ENCODE data around the gene SH3RF2. TPM values are rescaled to one million over a fixed set of nuclear protein-coding genes. Genes with fewer than 3 reads are reported as not detected.
"Not testable (repeated sequence)": the region's sequence is repeated elsewhere in the genome, so short reads cannot be mapped to it uniquely, and the experiment has no call there.

SH3RF2 gene
- total and polyA plus RNA-seq, 2 donors (not counting 3 experiments of a cell fraction or from before 2014, with no cell fraction given) = 0.54 to 0.84 TPM

- Histone ChIP-seq H3K27me3 (ENCODE audit: control insufficient read depth in 2 of 2, insufficient read depth in 2 of 2, low read length in 2 of 2) (peaks cover 3% of the 10 kb centered on the region in 2 experiments), H3K27ac (ENCODE audit: insufficient read depth, low read depth, low read length) (no peak overlapping the region), H3K9me1 (replicated peaks; ENCODE audit: control insufficient read depth, extremely low read depth, insufficient read depth, low read length) (no peaks in the 10 kb centered on the region), H3K9ac (replicated peaks; ENCODE audit: extremely low read depth, insufficient read depth, low read length) (no peak overlapping the region), H3K4me3 (replicated peaks in 1 of 3; ENCODE audit: insufficient read depth in 1 of 3, low read depth in 1 of 3, low read length in 3 of 3) (no peak overlapping the region), H2AFZ (ENCODE audit: low read depth, low read length) (no peak overlapping the region), H3K79me2 (ENCODE audit: control insufficient read depth, insufficient read depth, low read length) (no peaks in the 10 kb centered on the region), H3K4me1 (ENCODE audit: control insufficient read depth, extremely low read depth, insufficient read depth, low read length) (no peaks in the 10 kb centered on the region), H3K4me2 (ENCODE audit: insufficient read depth, low read length) (no peak overlapping the region), H3K9me3 (replicated peaks; ENCODE audit: control insufficient read depth, insufficient read depth, low read length) (no peaks in the 10 kb centered on the region), H4K20me1 (replicated peaks; ENCODE audit: control insufficient read depth, extremely low read depth, insufficient read depth, low read length) (no peaks in the 10 kb centered on the region), H3K36me3 (ENCODE audit: control insufficient read depth in 2 of 2, extremely low read depth in 1 of 2, insufficient read depth in 2 of 2, low read length in 2 of 2) (no peaks in the 10 kb centered on the region)
- FAIRE-seq (no peak), DNase-seq (ENCODE audit: low read depth, low spot score) (no peak)
- ChIA-PET CTCF (interaction anchor here (2.3 kb wide), 1 partner anchor 11 kb away, joined by 12 read pairs; no protein-coding TSS in a partner anchor), POLR2A (no interaction called here)
- TF ChIP-seq POLR2A (IDR thresholded peaks at IDR 0.05; ENCODE audit: low read depth, low read length) (no peak), POLR2AphosphoS5 (IDR thresholded peaks at IDR 0.05; ENCODE audit: insufficient read depth, low read depth, low read length) (no peak), MYC (IDR thresholded peaks at IDR 0.05; ENCODE audit: low read depth, low read length) (no peak), GATA2 (IDR thresholded peaks at IDR 0.05; ENCODE audit: insufficient read depth, insufficient read length, low read depth, low read length) (no peak), FOS (IDR thresholded peaks at IDR 0.05; ENCODE audit: borderline replicate concordance, insufficient read depth, low read length) (no peak), EZH2 (IDR thresholded peaks at IDR 0.05; ENCODE audit: borderline replicate concordance, low read depth, low read length, severe bottlenecking) (no peak), JUN (IDR thresholded peaks at IDR 0.05; ENCODE audit: borderline replicate concordance, insufficient read depth, insufficient read length, low read depth) (no peak)
- TF ChIP-seq, protein P1, sequence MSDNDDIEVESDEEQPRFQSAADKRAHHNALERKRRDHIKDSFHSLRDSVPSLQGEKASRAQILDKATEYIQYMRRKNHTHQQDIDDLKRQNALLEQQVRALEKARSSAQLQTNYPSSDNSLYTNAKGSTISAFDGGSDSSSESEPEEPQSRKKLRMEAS (IDR thresholded peaks at IDR 0.05; ENCODE audit: insufficient read depth, insufficient read length) = no peak
- intact Hi-C loops (cut with micrococcal nuclease) (no loop called here), dilution Hi-C loops (cut with MboI; ENCODE audit: extremely low pct_ligation_motif_present, low sequenced_read_pairs) (no loop called here)
- no TSS peak for BruUV-seq (replicated peaks)
Observed at GRCh38 chr5:145991044-145991575, 54.7 kb downstream of the SH3RF2 start.

GRCh38 chr5:145993538-145993937 is 57.2 kb downstream of the SH3RF2 start:
- dilution Hi-C loops (cut with MboI; ENCODE audit: extremely low pct_ligation_motif_present, low sequenced_read_pairs); H3K27ac ChIP-seq (ENCODE audit: insufficient read depth, low read depth, low read length); H3K4me1 ChIP-seq (ENCODE audit: control insufficient read depth, extremely low read depth, insufficient read depth, low read length); BruUV-seq (replicated peaks); DNase-seq (ENCODE audit: low read depth, low spot score); H3K9me1 ChIP-seq (replicated peaks; ENCODE audit: control insufficient read depth, extremely low read depth, insufficient read depth, low read length); H3K4me3 ChIP-seq (replicated peaks in 1 of 3; ENCODE audit: insufficient read depth in 1 of 3, low read depth in 1 of 3, low read length in 3 of 3); H3K9ac ChIP-seq (replicated peaks; ENCODE audit: extremely low read depth, insufficient read depth, low read length); H3K27me3 ChIP-seq (ENCODE audit: control insufficient read depth in 2 of 2, insufficient read depth in 2 of 2, low read length in 2 of 2); POLR2A ChIA-PET; H3K36me3 ChIP-seq (ENCODE audit: control insufficient read depth in 2 of 2, extremely low read depth in 1 of 2, insufficient read depth in 2 of 2, low read length in 2 of 2); H4K20me1 ChIP-seq (replicated peaks; ENCODE audit: control insufficient read depth, extremely low read depth, insufficient read depth, low read length); H2AFZ ChIP-seq (ENCODE audit: low read depth, low read length); H3K4me2 ChIP-seq (ENCODE audit: insufficient read depth, low read length); intact Hi-C loops (cut with micrococcal nuclease); H3K79me2 ChIP-seq (ENCODE audit: control insufficient read depth, insufficient read depth, low read length); H3K9me3 ChIP-seq (replicated peaks; ENCODE audit: control insufficient read depth, insufficient read depth, low read length); FAIRE-seq: not testable (repeated sequence)
- CTCF ChIA-PET = interaction anchor here (1.1 kb wide), 1 partner anchor 17 kb away, joined by 3 read pairs; no protein-coding TSS in a partner anchor
